ENCODE results near the gene RCAN3.
A peak's percentile ranks its signal among the peaks of the same experiment; 100 is the strongest.

Gene RCAN3

GRCh38 chr1:24586119-24586518 is 83.5 kb downstream of the RCAN3 start:
- no peak for DNase-seq

- peak; percentile 49 for DNase-seq
Observed at GRCh38 chr1:24586970-24587820, 84.6 kb downstream of the RCAN3 start.

- DNase-seq: no peak
Observed at GRCh38 chr1:24588573-24588972, 85.9 kb downstream of the RCAN3 start.

GRCh38 chr1:24589200-24589599 is 86.6 kb downstream of the RCAN3 start:
- DNase-seq: no peak
